SK-N-SH (cell line): Measurements from ENCODE around the gene GALNT17.

Source experiments
- CTCF ChIP-seq: fragments of 200-600 bp; sonication (generic); IDR thresholded peaks from 2 replicates; pipeline ENCODE4 v1.6.1; 2017; ENCODE audit warnings: antibody characterized with exemption, mild to moderate bottlenecking, moderate library complexity
- EP300 ChIP-seq, 2 experiments: IDR thresholded peaks; 2 replicates each; pipeline versions ENCODE4 v1.4.0 to v1.6.1; 2012; ENCODE audit warnings: borderline replicate concordance in 1 of 2, low read depth in 1 of 2, low read length in 1 of 2
- FOXJ3 ChIP-seq: sonication (generic); formaldehyde crosslinking; IDR thresholded peaks from 2 replicates; pipeline ENCODE4 v1.5.1; 2020; ENCODE audit warnings: mild to moderate bottlenecking, missing genetic modification reagents
- JUND ChIP-seq: IDR thresholded peaks from 2 replicates; pipeline ENCODE4 v1.4.0; 2012
- NFIC ChIP-seq: IDR thresholded peaks from 2 replicates; pipeline ENCODE4 v1.4.0; 2012; ENCODE audit warnings: borderline replicate concordance
- POLR2AphosphoS5 ChIP-seq: IDR thresholded peaks from 2 replicates; pipeline ENCODE4 v1.6.1; 2012; ENCODE audit warnings: low read depth, low read length
- RAD21 ChIP-seq: IDR thresholded peaks from 2 replicates; pipeline ENCODE4 v1.6.1; 2012; ENCODE audit warnings: mild to moderate bottlenecking, low read length
- RXRA ChIP-seq: IDR thresholded peaks from 2 replicates; pipeline ENCODE4 v1.4.0; 2012; ENCODE audit warnings: low read depth, mild to moderate bottlenecking, borderline replicate concordance
- SMC3 ChIP-seq: IDR thresholded peaks from 2 replicates; pipeline ENCODE4 v1.6.1; 2012; ENCODE audit warnings: low read depth, low read length, improper control_type of control experiment
- TAF1 ChIP-seq: IDR thresholded peaks from 2 replicates; pipeline ENCODE4 v1.6.1; 2012; ENCODE audit warnings: low read depth, mild to moderate bottlenecking, low read length, moderate library complexity, borderline replicate concordance
- USF2 ChIP-seq: fragments of 150-350 bp; IDR thresholded peaks from 2 replicates; pipeline ENCODE4 v1.6.1; 2017; ENCODE audit warnings: antibody characterized with exemption, low read length, low read depth, borderline replicate concordance
- YY1 ChIP-seq: IDR thresholded peaks from 2 replicates; pipeline ENCODE4 v1.4.0; 2012; ENCODE audit warnings: low read depth, mild to moderate bottlenecking
- TF ChIP-seq, protein P1 (sequence below): IDR thresholded peaks from 2 replicates; pipeline ENCODE4 v1.6.1; 2012; ENCODE audit warnings: mild to moderate bottlenecking, low read depth, low read length, moderate library complexity
- TF ChIP-seq, protein P2 (sequence below): IDR thresholded peaks from 2 replicates; pipeline ENCODE4; 2012

- no peak for TF ChIP-seq CTCF
- TF ChIP-seq JUND, result no peak
- no peak for TF ChIP-seq USF2
- no peak for TF ChIP-seq TAF1
- TF ChIP-seq RAD21, result no peak
- TF ChIP-seq, protein P1, sequence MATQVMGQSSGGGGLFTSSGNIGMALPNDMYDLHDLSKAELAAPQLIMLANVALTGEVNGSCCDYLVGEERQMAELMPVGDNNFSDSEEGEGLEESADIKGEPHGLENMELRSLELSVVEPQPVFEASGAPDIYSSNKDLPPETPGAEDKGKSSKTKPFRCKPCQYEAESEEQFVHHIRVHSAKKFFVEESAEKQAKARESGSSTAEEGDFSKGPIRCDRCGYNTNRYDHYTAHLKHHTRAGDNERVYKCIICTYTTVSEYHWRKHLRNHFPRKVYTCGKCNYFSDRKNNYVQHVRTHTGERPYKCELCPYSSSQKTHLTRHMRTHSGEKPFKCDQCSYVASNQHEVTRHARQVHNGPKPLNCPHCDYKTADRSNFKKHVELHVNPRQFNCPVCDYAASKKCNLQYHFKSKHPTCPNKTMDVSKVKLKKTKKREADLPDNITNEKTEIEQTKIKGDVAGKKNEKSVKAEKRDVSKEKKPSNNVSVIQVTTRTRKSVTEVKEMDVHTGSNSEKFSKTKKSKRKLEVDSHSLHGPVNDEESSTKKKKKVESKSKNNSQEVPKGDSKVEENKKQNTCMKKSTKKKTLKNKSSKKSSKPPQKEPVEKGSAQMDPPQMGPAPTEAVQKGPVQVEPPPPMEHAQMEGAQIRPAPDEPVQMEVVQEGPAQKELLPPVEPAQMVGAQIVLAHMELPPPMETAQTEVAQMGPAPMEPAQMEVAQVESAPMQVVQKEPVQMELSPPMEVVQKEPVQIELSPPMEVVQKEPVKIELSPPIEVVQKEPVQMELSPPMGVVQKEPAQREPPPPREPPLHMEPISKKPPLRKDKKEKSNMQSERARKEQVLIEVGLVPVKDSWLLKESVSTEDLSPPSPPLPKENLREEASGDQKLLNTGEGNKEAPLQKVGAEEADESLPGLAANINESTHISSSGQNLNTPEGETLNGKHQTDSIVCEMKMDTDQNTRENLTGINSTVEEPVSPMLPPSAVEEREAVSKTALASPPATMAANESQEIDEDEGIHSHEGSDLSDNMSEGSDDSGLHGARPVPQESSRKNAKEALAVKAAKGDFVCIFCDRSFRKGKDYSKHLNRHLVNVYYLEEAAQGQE, result no peak
- TF ChIP-seq EP300 (IDR thresholded peaks at IDR 0.05; ENCODE audit: borderline replicate concordance in 1 of 2, low read depth in 1 of 2, low read length in 1 of 2), result no peak
- TF ChIP-seq, protein P2, sequence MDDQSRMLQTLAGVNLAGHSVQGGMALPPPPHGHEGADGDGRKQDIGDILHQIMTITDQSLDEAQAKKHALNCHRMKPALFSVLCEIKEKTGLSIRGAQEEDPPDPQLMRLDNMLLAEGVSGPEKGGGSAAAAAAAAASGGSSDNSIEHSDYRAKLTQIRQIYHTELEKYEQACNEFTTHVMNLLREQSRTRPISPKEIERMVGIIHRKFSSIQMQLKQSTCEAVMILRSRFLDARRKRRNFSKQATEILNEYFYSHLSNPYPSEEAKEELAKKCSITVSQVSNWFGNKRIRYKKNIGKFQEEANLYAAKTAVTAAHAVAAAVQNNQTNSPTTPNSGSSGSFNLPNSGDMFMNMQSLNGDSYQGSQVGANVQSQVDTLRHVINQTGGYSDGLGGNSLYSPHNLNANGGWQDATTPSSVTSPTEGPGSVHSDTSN, result no peak
- TF ChIP-seq YY1, result no peak
- no peak for TF ChIP-seq FOXJ3 (CRISPR knock-in tag)
- TF ChIP-seq NFIC, result no peak
- no peak for TF ChIP-seq POLR2AphosphoS5
- no peak for TF ChIP-seq SMC3
- TF ChIP-seq RXRA, result no peak
Observed at GRCh38 chr7:71236230-71237105, 104.5 kb downstream of the GALNT17 start.
